GM12878 (cell line): ENCODE measurements around the gene SP110.

ENCODE experiments used
- BRCA1 ChIP-seq: IDR thresholded peaks from 2 replicates; pipeline ENCODE4 v1.6.1; 2011; ENCODE audit warnings: low read depth, low read length, improper control_type of control experiment
- CHD2 ChIP-seq: IDR thresholded peaks from 2 replicates; pipeline ENCODE4 v1.6.1; 2011; ENCODE audit warnings: low read depth, low read length, improper control_type of control experiment, borderline replicate concordance
- DPF2 ChIP-seq: fragments of 450-650 bp; IDR thresholded peaks from 2 replicates; pipeline ENCODE4 v1.6.1; 2017; ENCODE audit warnings: mild to moderate bottlenecking
- RAD21 ChIP-seq: IDR thresholded peaks from 2 replicates; pipeline ENCODE4 v1.6.1; 2011; ENCODE audit warnings: mild to moderate bottlenecking, low read depth, low read length, moderate library complexity; ENCODE audit not compliant: insufficient read depth
- TAF1 ChIP-seq: IDR thresholded peaks from 2 replicates; pipeline ENCODE4 v1.6.1; 2011; ENCODE audit warnings: mild to moderate bottlenecking, low read depth, low read length, borderline replicate concordance
- TF ChIP-seq, protein P1 (sequence below), 3 experiments: IDR thresholded peaks in 2 of 3; conservative IDR thresholded peaks in 1 of 3; 2 replicates each; pipeline ENCODE4 v1.5.1; 2011; ENCODE audit warnings: low read depth in 3 of 3, low read length in 3 of 3, mild to moderate bottlenecking in 3 of 3, control low read depth in 2 of 3, moderate library complexity in 2 of 3, inconsistent platforms in 1 of 3, mixed read lengths in 1 of 3; ENCODE audit not compliant: control insufficient read depth in 2 of 3, insufficient read depth in 1 of 3; ENCODE audit errors: extremely low read depth in 1 of 3
- TF ChIP-seq, protein P2 (sequence below): fragments of 450-650 bp; IDR thresholded peaks from 2 replicates; pipeline ENCODE4 v1.6.1; 2017; ENCODE audit warnings: mild to moderate bottlenecking
- TF ChIP-seq, protein P3 (sequence below): IDR thresholded peaks from 2 replicates; pipeline ENCODE4 v1.6.1; 2012; ENCODE audit warnings: low read depth, low read length, improper control_type of control experiment

DNA sequence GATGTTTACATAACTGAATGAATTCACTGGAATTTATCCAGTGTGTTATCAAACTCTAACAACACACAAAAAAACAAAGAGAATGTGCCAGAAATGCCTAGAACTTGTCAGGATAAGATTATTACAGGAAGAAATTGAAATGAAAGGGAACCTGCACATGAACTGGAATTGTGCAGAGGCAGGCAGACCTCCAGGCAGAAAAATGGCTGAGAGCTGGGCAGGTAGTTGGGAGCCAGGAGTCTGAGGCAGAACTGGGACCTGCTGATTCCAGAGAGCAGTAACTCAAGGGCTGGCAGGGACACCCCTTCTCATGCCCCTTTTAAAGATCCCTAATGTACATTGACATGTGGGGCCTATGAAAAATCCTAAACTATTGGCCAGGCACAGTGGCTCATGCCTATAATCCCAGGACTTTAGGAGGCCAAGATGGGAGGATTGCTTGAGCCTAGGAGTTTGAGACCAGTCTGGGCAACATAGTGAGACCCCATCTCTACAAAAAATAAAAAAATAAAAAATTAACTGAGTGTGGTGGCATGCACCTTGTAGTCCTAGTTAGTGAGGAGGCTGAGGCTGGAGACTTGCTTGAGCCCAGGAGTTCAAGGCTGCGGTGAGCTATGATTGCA is 674 bp upstream of the SP110 start:
- TF ChIP-seq, protein P1, sequence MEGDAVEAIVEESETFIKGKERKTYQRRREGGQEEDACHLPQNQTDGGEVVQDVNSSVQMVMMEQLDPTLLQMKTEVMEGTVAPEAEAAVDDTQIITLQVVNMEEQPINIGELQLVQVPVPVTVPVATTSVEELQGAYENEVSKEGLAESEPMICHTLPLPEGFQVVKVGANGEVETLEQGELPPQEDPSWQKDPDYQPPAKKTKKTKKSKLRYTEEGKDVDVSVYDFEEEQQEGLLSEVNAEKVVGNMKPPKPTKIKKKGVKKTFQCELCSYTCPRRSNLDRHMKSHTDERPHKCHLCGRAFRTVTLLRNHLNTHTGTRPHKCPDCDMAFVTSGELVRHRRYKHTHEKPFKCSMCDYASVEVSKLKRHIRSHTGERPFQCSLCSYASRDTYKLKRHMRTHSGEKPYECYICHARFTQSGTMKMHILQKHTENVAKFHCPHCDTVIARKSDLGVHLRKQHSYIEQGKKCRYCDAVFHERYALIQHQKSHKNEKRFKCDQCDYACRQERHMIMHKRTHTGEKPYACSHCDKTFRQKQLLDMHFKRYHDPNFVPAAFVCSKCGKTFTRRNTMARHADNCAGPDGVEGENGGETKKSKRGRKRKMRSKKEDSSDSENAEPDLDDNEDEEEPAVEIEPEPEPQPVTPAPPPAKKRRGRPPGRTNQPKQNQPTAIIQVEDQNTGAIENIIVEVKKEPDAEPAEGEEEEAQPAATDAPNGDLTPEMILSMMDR (IDR thresholded peaks at IDR 0.05 in 2 of 3, conservative IDR thresholded peaks at IDR 0.05 in 1 of 3; ENCODE audit: control insufficient read depth in 2 of 3, extremely low read depth in 1 of 3, insufficient read depth in 1 of 3, low read depth in 3 of 3, low read length in 3 of 3) = no peak
- TF ChIP-seq, protein P2, sequence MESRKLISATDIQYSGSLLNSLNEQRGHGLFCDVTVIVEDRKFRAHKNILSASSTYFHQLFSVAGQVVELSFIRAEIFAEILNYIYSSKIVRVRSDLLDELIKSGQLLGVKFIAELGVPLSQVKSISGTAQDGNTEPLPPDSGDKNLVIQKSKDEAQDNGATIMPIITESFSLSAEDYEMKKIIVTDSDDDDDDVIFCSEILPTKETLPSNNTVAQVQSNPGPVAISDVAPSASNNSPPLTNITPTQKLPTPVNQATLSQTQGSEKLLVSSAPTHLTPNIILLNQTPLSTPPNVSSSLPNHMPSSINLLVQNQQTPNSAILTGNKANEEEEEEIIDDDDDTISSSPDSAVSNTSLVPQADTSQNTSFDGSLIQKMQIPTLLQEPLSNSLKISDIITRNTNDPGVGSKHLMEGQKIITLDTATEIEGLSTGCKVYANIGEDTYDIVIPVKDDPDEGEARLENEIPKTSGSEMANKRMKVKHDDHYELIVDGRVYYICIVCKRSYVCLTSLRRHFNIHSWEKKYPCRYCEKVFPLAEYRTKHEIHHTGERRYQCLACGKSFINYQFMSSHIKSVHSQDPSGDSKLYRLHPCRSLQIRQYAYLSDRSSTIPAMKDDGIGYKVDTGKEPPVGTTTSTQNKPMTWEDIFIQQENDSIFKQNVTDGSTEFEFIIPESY = no peak
- TF ChIP-seq TAF1 = no peak
- TF ChIP-seq CHD2 = no peak
- TF ChIP-seq, protein P3, sequence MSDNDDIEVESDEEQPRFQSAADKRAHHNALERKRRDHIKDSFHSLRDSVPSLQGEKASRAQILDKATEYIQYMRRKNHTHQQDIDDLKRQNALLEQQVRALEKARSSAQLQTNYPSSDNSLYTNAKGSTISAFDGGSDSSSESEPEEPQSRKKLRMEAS = no peak
- TF ChIP-seq RAD21 = no peak
- no peak for TF ChIP-seq BRCA1
- TF ChIP-seq DPF2 = no peak
